Endothelial cell of umbilical vein (primary cell): ENCODE results near the gene PTGIR.

Experiments
- EZH2 ChIP-seq: IDR thresholded peaks from 2 replicates; pipeline ENCODE4 v1.6.1; 2012; ENCODE audit warnings: borderline replicate concordance, low read depth, mild to moderate bottlenecking, moderate library complexity, low read length, inconsistent platforms; ENCODE audit not compliant: severe bottlenecking
- FOS ChIP-seq: IDR thresholded peaks from 2 replicates; pipeline ENCODE4 v1.6.1; 2011; ENCODE audit warnings: mild to moderate bottlenecking, low read length, moderate library complexity, borderline replicate concordance; ENCODE audit not compliant: insufficient read depth
- GATA2 ChIP-seq: IDR thresholded peaks from 2 replicates; pipeline ENCODE4 v1.7.0; 2011; ENCODE audit warnings: low read depth, mild to moderate bottlenecking, moderate library complexity, mixed read lengths, low read length; ENCODE audit not compliant: insufficient read length, insufficient read depth
- POLR2A ChIP-seq: IDR thresholded peaks from 2 replicates; pipeline ENCODE4 v1.6.1; 2012; ENCODE audit warnings: low read depth, mild to moderate bottlenecking, control low read depth, low read length
- POLR2AphosphoS5 ChIP-seq: IDR thresholded peaks from 2 replicates; pipeline ENCODE4 v1.6.1; 2012; ENCODE audit warnings: low read depth, mild to moderate bottlenecking, control low read depth, low read length, moderate library complexity; ENCODE audit not compliant: insufficient read depth
- TF ChIP-seq, protein P1 (sequence below), 2 donors: IDR thresholded peaks; 1 replicate in 1 of 2; 2 replicates in 1 of 2; pipeline ENCODE4 v1.5.1; 2011; ENCODE audit warnings: low read length in 2 of 2, mild to moderate bottlenecking in 2 of 2, moderate library complexity in 2 of 2, control low read depth in 1 of 2, inconsistent platforms in 1 of 2, low read depth in 1 of 2; ENCODE audit not compliant: insufficient read depth in 1 of 2; ENCODE audit errors: extremely low read depth in 1 of 2
- TF ChIP-seq, protein P2 (sequence below): IDR thresholded peaks from 2 replicates; pipeline ENCODE4 v1.6.1; 2011; ENCODE audit not compliant: insufficient read depth, insufficient read length

DNA sequence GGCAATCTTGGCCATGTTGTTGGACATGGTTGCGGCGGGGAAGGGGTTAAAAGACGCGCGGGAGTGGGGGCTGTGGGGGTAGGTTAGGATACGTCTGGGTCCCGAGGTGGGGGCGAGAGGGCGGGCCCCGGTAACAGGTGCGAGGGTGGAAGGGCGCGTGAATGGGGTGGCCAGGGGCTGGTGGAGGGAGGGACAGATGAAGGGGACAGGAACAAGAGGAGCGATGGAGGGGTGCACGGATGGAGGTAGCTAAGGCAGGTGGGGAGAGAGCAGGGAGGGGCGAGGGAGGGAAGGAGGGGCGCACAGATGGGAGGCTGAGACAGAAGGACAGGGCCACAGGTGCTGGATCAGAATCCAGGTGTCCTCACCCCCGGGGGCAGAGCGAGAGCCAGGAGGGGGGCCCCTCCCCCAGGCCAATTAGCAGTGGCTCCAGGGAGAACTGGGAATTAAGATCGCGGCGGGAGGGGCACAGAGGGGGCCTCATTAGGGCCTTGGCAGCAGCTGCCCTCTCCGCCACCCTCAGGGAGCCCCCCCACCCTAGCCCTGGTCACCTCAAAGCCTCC, 9.8 kb upstream of the PTGIR start:
- TF ChIP-seq, protein P1, sequence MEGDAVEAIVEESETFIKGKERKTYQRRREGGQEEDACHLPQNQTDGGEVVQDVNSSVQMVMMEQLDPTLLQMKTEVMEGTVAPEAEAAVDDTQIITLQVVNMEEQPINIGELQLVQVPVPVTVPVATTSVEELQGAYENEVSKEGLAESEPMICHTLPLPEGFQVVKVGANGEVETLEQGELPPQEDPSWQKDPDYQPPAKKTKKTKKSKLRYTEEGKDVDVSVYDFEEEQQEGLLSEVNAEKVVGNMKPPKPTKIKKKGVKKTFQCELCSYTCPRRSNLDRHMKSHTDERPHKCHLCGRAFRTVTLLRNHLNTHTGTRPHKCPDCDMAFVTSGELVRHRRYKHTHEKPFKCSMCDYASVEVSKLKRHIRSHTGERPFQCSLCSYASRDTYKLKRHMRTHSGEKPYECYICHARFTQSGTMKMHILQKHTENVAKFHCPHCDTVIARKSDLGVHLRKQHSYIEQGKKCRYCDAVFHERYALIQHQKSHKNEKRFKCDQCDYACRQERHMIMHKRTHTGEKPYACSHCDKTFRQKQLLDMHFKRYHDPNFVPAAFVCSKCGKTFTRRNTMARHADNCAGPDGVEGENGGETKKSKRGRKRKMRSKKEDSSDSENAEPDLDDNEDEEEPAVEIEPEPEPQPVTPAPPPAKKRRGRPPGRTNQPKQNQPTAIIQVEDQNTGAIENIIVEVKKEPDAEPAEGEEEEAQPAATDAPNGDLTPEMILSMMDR (IDR thresholded peaks at IDR 0.05; ENCODE audit: extremely low read depth in 1 of 2, insufficient read depth in 1 of 2, low read depth in 1 of 2, low read length in 2 of 2) = no peak
- no peak for TF ChIP-seq POLR2A
- TF ChIP-seq POLR2AphosphoS5 = no peak
- TF ChIP-seq, protein P2, sequence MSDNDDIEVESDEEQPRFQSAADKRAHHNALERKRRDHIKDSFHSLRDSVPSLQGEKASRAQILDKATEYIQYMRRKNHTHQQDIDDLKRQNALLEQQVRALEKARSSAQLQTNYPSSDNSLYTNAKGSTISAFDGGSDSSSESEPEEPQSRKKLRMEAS = no peak
- no peak for TF ChIP-seq FOS
- TF ChIP-seq GATA2 = no peak
- TF ChIP-seq EZH2 = no peak
